GM12873 (cell line): ENCODE data around the gene SETD2.

Source experiments
- CTCF ChIP-seq: IDR thresholded peaks from 2 replicates; pipeline ENCODE4 v1.5.1; 2012; ENCODE audit warnings: low read depth, mild to moderate bottlenecking, moderate library complexity, low read length, control low read depth; ENCODE audit not compliant: insufficient read depth; ENCODE audit errors: missing control alignments

The SETD2 gene

GRCh38 chr3:47097864-47098263 lies 66.0 kb downstream of the SETD2 start:
- TF ChIP-seq CTCF: no peak

GRCh38 chr3:47096959-47097358 lies 67.0 kb downstream of the SETD2 start:
- no peak for TF ChIP-seq CTCF

GRCh38 chr3:47092090-47092489 lies 71.8 kb downstream of the SETD2 start:
- TF ChIP-seq CTCF: no peak

DNA sequence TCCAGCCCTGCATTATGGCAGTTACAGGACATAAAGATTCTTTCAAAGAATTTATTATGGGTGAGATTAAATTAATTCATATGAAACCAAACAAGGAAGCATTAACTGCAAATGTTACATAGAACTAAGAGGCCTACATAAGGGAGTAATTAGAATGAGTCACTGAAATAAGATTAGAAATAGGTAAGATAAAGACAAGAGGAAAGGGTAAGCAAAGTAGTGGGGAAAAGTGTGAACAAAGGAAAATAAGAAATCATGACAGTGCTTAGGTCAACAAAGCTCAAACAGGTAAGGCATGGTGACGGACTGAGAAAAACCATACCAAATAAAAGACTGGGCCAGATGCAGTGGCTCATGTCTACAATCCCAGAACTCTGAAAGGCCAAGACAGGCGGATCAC lies 74.3 kb downstream of the SETD2 start:
- no peak for TF ChIP-seq CTCF

DNA sequence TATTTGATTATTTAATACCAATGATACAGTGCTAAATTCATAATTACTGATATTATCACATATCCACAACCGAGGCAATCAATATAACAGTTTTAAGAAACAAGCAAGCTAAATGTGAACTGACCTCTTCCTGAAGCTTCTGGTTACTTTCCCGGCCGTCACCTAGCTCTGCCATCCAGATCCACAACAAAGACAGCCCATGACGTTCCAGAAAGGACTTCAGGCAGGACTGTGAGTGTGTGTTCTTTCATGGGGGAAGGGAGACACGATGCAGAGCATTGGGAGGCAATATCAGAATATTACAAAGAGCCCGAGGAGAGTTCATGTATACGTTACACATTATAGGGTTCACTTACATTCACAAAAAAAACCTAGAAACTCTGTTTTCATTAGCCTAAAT lies 77.8 kb downstream of the SETD2 start:
- no peak for TF ChIP-seq CTCF

- no peak for TF ChIP-seq CTCF
Measured at GRCh38 chr3:47083786-47084185, 80.1 kb downstream of the SETD2 start.

- no peak for TF ChIP-seq CTCF
Measured at GRCh38 chr3:47082519-47082918, 81.4 kb downstream of the SETD2 start.
